Sigmoid colon (tissue), 7 donors: Measurements from ENCODE around the gene PRSS27. TPM values are rescaled to one million over a fixed set of nuclear protein-coding genes. Genes with fewer than 3 reads are reported as not detected.

Source experiments
- DNase-seq: peaks from one replicate; pipeline ENCODE4 v3.0.0-alpha.2; 2019
- H3K27ac ChIP-seq, 4 donors: fragments of 200-600 bp; sonication (generic); one replicate each; pipeline ENCODE4 v1.5.1; 2016 to 2019; ENCODE audit warnings: mild to moderate bottlenecking in 1 of 4
- H3K27me3 ChIP-seq, 3 donors: fragments of 200-600 bp; sonication (generic); one replicate each; pipeline ENCODE4 v1.5.1; 2019; ENCODE audit warnings: mild to moderate bottlenecking in 1 of 3
- H3K36me3 ChIP-seq, 4 donors: fragments of 200-600 bp; sonication (generic); one replicate each; pipeline ENCODE4 v1.5.1; 2016 to 2019
- H3K4me1 ChIP-seq, 4 donors: fragments of 200-600 bp; sonication (generic); one replicate each; pipeline ENCODE4 v1.5.1; 2017 to 2019
- H3K4me3 ChIP-seq, 4 donors: fragments of 200-600 bp; sonication (generic); one replicate each; pipeline ENCODE4 v1.5.1; 2017 to 2019; ENCODE audit warnings: mild to moderate bottlenecking in 2 of 4, moderate library complexity in 1 of 4
- H3K9me3 ChIP-seq, 4 donors: fragments of 200-600 bp in 3 of 4; sonication (generic) in 3 of 4; one replicate each; pipeline versions ENCODE4 v1.5.1 to v1.6.1; 2013 to 2019
- CTCF ChIP-seq, 4 experiments: fragments of 450-650 bp in 3 of 4; fragments of 200-600 bp in 1 of 4; IDR thresholded peaks; one replicate each; pipeline ENCODE4 v1.5.1; 2016 to 2019; ENCODE audit warnings: antibody characterized with exemption in 4 of 4, mild to moderate bottlenecking in 3 of 4, moderate library complexity in 2 of 4
- EP300 ChIP-seq, 4 donors: sonication (generic); formaldehyde crosslinking; IDR thresholded peaks; one replicate each; pipeline ENCODE4 v1.6.1; 2017; ENCODE audit warnings: antibody characterized with exemption in 4 of 4
- POLR2A ChIP-seq, 2 donors: fragments of 450-650 bp; IDR thresholded peaks; one replicate each; pipeline ENCODE4 v1.6.1; 2016; ENCODE audit warnings: antibody characterized with exemption in 2 of 2, mild to moderate bottlenecking in 2 of 2, moderate library complexity in 2 of 2
- POLR2AphosphoS5 ChIP-seq, 4 donors: sonication (generic); formaldehyde crosslinking; IDR thresholded peaks; one replicate each; pipeline ENCODE4 v1.6.1; 2017; ENCODE audit warnings: antibody characterized with exemption in 4 of 4
- WGBS, 2 donors: extraction: QIAGEN DNeasy Blood & Tissue Kit; methylation state at CpG; one replicate each; pipeline ENCODE4 v1.1.7; 2013; 5-methylcytosine and 5-hydroxymethylcytosine counted together
- intact Hi-C: fragments of 100-400 bp; cut with DNase I; formaldehyde crosslinking; loops from one replicate; pipeline ENCODE4 v1.15.1; 2023
- polyA plus RNA-seq, 3 donors: library from polyadenylated mRNA; stranded (reverse); fragments of 200-250 nt; gene quantifications; one replicate each; pipeline ENCODE4 v1.2.3, GENCODE V29; 2013
- total RNA-seq, 4 donors: library from RNA; depleted of rRNA; stranded (reverse); fragments of >200 nt; gene quantifications; one replicate each; pipeline ENCODE4 v1.1.0, GENCODE V29; 2016
- donor health status: healthy with polysubstance abuse.
- donor health status: Bipolar disorder and iron deficiency.
- donor health status: healthy.

PRSS27 gene
- total and polyA plus RNA-seq, 7 donors = 0.60 to 5.0 (median 1.4) TPM; not detected in 1

DNA sequence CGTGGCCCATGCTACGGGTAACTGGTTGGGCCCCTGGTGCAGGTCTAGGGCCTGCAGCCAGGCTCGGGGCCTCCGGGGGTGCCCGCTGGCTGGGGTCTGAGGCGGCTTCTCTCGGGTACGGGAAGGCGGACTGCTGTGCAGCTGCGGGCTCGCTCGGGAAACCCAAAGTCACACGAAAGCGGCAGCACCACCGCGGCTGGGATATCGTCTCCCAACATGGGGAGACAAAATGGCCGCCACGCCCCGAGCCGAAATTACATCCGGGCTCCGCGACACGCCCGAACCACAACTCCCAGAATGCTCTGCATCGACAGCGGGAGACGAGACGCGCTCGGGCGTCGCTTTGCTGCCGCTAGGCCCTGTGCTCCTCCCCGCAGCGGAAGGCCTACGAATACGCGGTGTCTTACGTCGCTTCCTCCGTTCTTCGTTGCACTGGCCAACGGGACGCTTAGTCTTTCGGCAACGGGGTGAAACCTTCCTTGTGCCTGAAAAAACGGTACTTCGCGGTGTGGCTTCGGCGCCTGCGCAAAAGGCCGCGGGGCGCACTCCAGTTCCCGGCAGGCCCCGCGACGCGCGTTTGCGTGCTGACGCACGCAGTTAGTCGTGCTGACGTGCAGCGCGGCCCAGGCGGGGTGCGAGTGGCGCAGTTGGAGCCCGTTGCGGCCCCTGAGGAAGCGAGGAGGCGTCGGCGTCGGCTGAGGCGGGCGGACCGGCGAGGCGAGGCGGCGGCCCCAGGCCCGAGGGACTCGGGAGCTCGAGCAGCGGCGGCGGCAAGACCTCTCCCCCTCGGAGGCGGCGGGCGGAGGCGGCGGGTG, 32.2 kb upstream of the PRSS27 start, which contains the start of gene SRRM2:
Gene SRRM2, plus strand, starts transcription at position 604 of the 815 bp plus-strand sequence. CDS start 3,727 bp downstream, outside the sequence.
- WGBS, 2 donors = 2 to 6% methylated on average over 99 of the region's 99 CpGs
- peak within 1 kb of the TSS; percentile 77 to 94 (median 84) for H3K4me3 ChIP-seq
- no peaks in the 10 kb centered on the region for H3K27me3 ChIP-seq
- peaks cover 0 to 45% (median 38%) of the 10 kb centered on the region in 4 donors for H3K4me1 ChIP-seq
- TF ChIP-seq CTCF (IDR thresholded peaks at IDR 0.05) (peak in 1 of 4 experiments; percentile 25), EP300 (IDR thresholded peaks at IDR 0.05) (peak in 2 of 4 donors; percentile 22 to 38), POLR2AphosphoS5 (IDR thresholded peaks at IDR 0.05) (peak; percentile 98 to 99 (median 98)), POLR2A (IDR thresholded peaks at IDR 0.05) (peak; percentile 61 to 88)
- intact Hi-C loops = loop anchor here (2.0 kb wide), 1 partner anchor 31 kb away; the partner anchor contains the start of gene PRSS27
- H3K27ac ChIP-seq = peak within 1 kb of the TSS; percentile 98 to 99 (median 99)
- peak; percentile 98 for DNase-seq
- H3K9me3 ChIP-seq = no peaks in the 10 kb centered on the region
- peaks cover 0 to 12% (median 2%) of the 10 kb centered on the region in 4 donors for H3K36me3 ChIP-seq

DNA sequence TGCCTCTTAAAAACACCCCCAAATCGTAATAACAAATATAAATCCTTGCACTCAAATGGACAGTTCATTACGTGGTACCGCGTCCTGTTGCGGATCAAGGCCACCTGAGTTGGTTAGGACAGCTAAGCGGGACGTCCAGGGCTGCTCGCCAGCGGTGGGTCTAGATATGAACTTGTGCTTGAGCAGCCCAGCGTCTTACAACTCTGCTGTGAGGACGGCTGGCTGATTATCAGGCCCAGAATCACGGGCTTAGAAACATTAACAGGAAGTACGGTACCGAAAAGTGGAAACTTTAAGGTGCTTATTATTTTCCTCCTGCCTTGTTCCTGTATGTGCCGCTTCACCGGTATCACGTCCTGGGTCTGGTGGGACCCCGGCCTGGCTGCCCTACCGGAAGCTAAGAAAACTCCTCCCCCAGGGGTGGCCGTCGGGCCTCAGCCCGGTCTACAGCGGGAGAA, 31.6 kb upstream of the PRSS27 start:
- Histone ChIP-seq H3K27me3 (no peaks in the 10 kb centered on the region), H3K4me3 (peak overlapping the region; percentile 77 to 94 (median 84)), H3K4me1 (peaks cover 0 to 38% (median 32%) of the 10 kb centered on the region in 4 donors), H3K27ac (peak overlapping the region; percentile 98 to 99 (median 99)), H3K36me3 (peaks cover 0 to 6% (median 0%) of the 10 kb centered on the region in 4 donors), H3K9me3 (no peaks in the 10 kb centered on the region)
- TF ChIP-seq EP300 (IDR thresholded peaks at IDR 0.05) (peak in 1 of 4 donors; percentile 18), POLR2AphosphoS5 (IDR thresholded peaks at IDR 0.05) (no peak)
- intact Hi-C loops = loop anchor here (2.0 kb wide), 1 partner anchor 31 kb away; the partner anchor contains the start of gene PRSS27
- 64 to 79% methylated on average over 23 of the region's 23 CpGs for WGBS, 2 donors
- peak; percentile 55 for DNase-seq

DNA sequence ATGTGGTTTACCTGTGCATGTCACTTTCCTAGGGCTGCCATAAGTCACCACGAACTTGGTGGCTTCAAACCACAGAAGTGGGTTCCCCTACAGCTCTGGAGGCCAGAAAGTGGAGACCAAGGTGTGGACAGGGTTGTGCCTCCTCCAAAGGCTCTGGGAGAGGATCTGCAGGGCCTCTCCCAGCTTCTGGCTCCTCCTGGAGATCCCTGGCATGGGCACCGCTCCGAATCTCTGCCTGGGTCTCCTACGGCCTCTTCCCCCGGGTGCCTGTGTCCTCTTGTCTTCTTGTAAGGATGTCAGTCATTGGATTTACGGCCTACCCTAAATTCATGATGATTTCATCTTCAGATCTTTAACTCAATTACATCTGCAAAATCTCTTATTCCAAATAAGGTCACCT, 29.9 kb upstream of the PRSS27 start:
- Histone ChIP-seq H3K9me3 (no peaks in the 10 kb centered on the region), H3K27me3 (no peaks in the 10 kb centered on the region), H3K4me3 (no peak overlapping the region), H3K27ac (no peak overlapping the region), H3K36me3 (no peaks in the 10 kb centered on the region), H3K4me1 (peaks cover 0 to 22% (median 15%) of the 10 kb centered on the region in 4 donors)
- 93 to 95% methylated on average over 6 of the region's 6 CpGs for WGBS, 2 donors
- TF ChIP-seq EP300 (IDR thresholded peaks at IDR 0.05) (no peak), POLR2AphosphoS5 (IDR thresholded peaks at IDR 0.05) (no peak), POLR2A (IDR thresholded peaks at IDR 0.05) (no peak), CTCF (IDR thresholded peaks at IDR 0.05) (no peak)
- no peak for DNase-seq
- intact Hi-C loops = no loop called here

- no peaks in the 10 kb centered on the region for H3K27me3 ChIP-seq
- no peak for DNase-seq
- H3K4me1 ChIP-seq = peaks cover 0 to 17% (median 10%) of the 10 kb centered on the region in 4 donors
- H3K36me3 ChIP-seq = no peaks in the 10 kb centered on the region
- no peak overlapping the region for H3K27ac ChIP-seq
- intact Hi-C loops = no loop called here
- no peaks in the 10 kb centered on the region for H3K9me3 ChIP-seq
- WGBS, 2 donors = 96 to 97% methylated on average over 5 of the region's 5 CpGs
- no peak for TF ChIP-seq POLR2AphosphoS5 (IDR thresholded peaks at IDR 0.05)
- no peak for TF ChIP-seq POLR2A (IDR thresholded peaks at IDR 0.05)
- no peak for TF ChIP-seq CTCF (IDR thresholded peaks at IDR 0.05)
- no peak for TF ChIP-seq EP300 (IDR thresholded peaks at IDR 0.05)
- no peak overlapping the region for H3K4me3 ChIP-seq
These were observed 29.5 kb upstream of the PRSS27 start for GRCh38 chr16:2749476-2749875.
